Glomerular visceral epithelial cell (primary cell): ENCODE data around the gene KCNA3.

Source experiments
- DNase-seq: peaks from one replicate; pipeline ENCODE4 v3.0.0-alpha.2; 2016; ENCODE audit errors: extremely low spot score

KCNA3 gene

DNA sequence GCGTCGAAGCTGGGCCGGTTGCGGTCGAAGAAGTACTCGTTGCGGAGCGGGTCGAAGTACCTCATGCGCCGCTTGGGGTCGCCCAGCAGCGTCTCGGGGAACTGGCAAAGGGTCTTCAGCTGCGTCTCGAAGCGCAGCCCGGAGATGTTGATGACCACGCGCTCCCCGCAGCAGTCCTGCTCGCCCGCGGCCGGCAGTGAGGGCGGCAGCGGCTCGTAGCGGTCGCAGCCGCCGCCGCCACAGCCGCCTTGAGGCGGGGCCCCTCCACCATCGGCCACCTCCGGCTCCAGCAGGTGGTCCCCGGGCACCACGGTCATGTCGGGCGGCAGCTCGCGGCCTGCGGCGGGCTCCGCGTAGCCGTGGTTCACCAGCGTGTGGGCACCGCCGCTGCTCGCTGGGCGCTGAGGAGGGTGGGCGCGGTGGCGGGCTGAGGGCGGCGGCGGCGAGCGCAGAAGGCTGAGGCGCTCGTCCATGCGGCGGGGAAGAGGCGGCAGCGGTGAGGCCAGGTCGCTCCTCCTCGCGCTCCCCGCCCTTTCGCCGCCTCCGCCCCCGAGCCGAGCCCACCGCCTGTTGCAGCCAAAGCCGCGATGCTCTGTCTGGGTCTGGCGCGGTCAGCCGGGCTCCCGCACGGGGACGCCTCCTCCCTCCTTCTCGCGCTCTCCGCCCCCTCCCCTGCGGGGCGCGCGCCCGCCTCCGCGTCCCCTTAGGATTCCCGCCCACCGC is at the start of gene KCNA3:
Gene KCNA3, minus strand, starts transcription at position 604 of the 723 bp plus-strand sequence. Its CDS starts 131 bp downstream, at position 473.
- DNase-seq: no peak

DNA sequence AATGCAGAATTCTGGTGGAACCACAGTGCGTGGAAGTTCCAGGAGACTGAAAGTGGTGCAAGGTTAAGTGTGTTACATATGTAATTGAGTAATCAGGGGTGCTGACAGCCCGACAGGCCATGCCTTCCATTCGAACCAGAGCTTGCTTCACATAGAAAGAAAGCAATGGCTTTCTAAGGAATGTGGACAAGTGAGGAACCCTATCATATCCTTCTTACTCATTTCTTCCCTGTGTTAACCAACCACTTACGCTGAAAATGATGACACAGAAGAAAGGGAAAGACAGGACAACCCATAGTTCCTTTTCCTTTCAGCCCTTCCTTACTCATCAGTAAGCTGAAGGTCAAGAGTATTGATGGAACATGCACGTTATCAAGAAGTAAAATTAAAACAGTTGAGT is 48.1 kb upstream of the KCNA3 start:
- no peak for DNase-seq

DNA sequence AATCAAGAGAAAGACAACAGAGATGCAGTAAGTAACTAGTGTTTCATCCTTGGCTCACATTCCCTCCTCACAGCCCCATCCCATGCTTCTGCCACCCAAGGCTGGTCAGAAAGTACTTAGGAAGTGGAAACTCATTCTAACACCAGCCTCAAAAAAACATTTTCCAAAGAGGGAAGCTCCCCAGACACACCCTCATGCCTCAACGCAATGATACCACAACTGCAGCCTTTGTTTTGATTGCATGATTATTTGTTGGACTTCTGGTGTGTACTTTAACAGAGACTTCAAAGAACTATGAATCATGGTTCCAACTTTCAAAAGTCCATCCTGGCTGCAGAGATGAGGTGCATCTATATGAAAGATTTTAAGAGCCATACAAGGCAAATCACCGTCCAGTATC is 45.2 kb upstream of the KCNA3 start:
- DNase-seq: no peak

DNA sequence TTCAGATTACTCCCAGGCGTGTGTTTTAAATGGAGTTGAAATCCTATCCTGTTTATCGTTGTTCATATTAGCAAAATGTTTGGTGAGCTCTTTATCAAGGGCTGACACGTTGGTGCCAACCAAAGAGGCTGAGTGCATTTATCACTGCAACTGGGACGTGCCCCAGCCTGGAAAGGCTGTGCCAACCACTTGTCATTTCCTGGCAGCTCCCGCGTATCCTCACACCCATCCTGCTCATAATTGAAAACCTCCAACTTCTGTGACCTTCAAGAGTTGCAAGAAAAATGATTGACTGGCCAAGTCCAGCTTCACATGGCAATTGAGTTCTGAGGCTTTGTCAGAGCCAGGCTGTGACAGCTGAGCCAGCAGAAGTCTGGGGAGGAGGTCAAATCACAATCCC is 43.7 kb upstream of the KCNA3 start:
- DNase-seq: no peak

DNA sequence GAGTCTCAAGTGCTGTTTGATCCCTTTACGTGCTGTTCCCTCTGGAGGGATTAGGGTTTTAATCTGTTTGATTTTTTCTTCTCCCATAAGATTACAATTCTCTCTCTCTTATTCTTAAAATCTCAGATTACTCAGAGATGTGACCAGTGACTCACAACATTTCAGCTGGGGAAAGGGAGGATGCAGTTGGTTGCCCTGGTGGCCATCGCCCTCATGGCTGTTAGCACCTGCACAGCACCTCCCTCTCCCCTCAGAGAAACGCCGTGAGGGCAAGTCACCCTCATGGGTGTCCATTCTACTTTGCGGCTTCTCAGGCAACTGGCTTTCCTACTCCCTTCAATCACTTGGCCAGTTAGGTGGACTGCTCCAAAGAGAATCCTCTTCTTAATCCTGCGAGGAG is 42.4 kb upstream of the KCNA3 start:
- DNase-seq: no peak

DNA sequence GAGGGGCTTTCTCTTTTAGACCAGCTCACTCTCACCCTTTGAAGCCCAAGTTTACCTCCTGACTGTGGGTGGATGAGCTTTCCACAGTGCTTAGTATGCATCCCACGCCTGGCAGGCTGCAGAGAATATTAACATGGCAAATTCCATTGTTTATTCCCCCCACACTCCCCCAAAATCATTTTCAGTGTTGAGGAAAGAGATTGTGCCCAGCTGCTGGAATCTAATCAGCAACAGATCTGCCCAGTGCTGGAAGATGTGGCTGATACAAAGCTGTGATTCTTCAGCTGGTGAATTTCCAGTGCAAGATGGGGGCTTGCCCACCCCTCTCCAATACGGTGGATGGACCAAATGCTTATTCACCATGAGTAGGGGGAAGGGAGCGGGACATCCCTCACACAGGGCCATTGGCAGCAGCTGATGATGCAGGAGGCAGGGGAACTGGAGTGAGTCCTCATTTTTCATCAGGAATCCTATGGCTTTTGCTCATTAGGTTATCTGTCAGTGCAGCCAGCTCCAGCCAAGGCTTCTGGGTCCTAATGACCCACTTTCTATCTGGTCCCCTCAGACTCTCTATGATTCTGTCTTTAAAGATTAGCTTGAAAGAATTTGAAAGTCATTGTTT is 39.7 kb upstream of the KCNA3 start:
- no peak for DNase-seq

DNA sequence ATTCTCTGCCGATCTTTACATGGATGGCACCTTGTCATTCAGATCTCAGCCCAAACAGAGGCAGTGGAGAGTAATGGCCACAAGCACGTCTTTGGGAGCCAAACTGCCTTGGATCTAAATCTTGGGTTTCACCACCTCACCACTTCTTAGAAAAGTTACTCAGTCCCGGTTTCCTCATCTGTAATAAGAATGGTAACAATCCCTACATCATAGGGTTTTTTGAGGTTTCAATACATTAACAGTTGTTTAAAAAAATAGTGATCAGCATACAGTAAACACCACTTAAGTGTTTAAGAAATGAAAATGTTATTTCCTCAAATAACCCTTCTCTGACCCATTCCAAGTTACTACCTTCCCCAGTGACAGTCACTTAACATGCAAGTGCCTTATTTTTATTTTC is 38.5 kb upstream of the KCNA3 start:
- no peak for DNase-seq

DNA sequence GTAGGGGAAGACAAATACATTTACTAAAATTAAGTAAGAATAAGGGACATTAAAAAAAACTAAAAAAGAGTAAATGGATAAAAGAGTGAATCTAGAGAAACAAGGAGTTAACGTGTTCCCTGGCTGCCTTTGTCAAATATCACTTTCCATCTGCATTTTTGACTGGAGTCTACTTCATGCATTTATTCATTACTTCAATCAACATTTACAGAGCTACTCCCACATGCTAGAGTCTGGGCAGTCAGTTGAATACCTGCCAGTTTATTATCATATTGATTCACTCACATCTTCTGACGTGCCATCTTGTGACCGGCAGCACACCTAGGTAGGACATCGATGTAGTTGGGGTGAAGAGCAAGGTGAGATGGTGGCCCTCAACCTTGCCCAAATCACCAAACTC is 35.6 kb upstream of the KCNA3 start:
- no peak for DNase-seq

DNA sequence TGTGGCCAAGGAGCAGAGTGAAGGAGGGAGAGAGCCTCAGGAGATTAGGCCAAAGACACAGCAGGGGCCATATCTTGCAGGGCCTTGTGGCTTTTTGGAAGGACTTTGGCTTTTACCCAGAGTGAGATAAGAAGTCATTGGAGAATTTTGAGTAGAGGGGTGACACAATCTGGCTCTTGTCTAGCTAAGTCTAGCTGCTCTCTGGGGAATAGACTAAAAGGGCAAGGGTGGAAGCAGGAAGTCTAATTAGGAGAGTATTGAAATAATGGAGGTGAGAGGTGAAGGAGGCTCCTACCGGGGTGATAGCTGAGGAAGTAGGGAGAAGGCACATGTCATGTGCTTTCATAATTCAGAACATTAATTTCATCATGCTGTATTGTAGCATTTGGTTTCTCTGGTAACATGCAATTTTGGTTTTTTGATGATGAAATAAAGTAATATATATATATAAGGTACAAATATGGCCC is 34.3 kb upstream of the KCNA3 start:
- DNase-seq: no peak

DNA sequence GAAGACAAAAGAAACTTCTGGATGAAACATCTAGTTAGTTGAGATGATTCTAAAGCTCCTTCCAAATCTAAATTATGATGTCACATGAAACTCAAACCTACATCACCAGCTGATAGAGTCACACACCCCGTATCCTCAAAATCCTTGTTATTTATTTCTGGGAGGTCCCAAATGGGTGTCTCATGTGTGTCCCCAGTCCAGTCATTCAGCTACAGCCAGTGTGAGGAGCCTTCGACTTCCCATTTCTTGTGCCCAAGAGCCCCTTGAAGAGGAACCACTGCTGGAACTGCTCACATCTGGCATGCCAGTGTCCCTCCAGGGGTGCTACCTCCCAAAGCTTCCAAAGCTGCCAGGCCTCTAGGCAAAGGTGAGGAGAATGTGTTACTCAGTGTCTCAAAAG is 32.5 kb upstream of the KCNA3 start:
- DNase-seq: no peak

DNA sequence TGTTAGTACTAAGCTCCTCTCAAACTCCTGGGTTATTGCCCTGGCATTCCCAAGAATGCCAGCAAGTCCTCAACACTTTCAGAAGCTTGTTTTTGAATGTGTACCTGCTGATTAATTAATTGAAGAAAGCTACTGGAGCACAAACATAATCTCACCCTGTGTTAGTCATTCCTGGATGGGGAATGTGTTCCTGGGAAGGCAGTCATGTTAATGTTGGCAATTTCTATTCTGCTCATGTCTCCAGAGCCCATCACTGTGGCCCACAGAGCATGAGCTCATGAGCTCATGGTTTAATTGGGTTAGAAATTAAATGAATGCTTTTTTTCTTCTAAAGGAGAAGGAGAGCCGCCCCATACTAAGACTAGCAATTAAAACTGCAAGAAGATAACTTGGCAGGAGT is 31.9 kb upstream of the KCNA3 start:
- DNase-seq: no peak

DNA sequence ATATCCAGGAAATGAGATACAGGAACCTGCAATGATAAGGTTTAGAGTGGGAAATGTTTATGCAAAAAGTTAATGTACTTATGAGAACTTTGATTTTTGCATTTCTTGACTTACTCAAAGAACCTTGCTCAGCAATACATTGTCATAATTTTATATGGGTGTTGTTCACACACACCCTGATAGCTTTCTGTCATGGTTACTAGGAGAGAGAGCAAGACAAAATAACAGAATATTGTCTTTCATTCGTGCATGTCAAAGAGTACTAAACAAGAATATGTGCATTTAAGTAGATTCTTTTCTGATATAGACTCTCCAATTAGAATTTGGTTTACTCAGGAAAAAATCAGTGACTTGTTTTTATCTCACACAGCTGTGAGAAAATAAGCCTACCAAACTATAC is 27.5 kb upstream of the KCNA3 start:
- DNase-seq: no peak

DNA sequence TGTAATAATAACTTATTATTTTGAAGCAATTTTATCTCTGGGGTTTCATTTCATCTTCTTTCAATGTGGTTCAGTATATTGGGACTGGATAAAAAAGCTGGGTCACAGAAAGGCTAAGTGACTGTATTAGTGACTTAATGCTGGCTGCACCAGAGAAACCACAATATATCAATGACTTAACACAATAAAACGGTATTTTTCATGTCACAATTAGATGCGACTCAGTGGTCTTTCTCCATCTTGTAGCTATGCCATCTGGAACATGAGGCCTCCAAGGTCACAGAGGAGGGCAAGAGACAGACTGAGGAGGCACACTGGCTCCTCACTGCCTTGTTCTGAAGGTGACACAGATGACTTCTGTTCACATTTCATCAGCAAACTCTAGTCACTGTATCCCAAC is 26.0 kb upstream of the KCNA3 start:
- no peak for DNase-seq

DNA sequence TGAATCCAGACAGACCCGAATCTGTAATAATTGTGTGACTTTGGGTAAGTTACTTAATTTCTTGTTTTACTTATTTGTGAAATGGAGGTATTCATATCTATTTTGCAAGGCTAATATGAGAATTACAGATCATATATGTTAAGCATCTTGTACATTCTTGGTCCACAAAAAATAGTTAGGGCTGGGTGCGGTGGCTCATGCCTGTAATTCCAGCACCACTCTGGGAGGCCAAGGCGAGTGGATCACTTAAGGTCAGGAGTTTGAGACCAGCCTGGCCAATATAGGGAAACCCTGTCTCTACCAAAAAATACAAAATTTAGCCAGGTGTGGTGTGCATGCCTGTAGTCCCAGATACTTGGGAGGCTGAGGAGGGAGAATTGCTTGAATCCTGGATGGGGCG is 22.9 kb upstream of the KCNA3 start:
- no peak for DNase-seq

DNA sequence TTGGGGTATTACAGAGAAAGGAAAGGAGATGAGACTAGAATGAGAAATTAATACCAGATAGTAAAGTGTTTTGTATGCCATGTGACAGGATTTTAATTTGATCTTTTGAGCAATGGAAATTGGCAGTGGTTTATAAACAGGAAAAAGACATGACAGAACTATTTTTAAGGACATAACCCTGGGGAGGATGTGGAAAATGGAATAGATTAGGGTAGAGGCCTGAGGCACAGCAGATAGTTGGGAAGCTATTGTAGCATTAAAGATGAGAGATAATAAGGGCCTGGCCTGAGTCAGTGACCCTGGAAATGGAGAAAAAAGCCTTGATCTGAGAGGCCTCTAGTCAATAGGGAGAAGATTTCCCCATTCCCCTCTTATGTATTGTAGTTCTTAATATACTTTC is 22.1 kb upstream of the KCNA3 start:
- DNase-seq: no peak

DNA sequence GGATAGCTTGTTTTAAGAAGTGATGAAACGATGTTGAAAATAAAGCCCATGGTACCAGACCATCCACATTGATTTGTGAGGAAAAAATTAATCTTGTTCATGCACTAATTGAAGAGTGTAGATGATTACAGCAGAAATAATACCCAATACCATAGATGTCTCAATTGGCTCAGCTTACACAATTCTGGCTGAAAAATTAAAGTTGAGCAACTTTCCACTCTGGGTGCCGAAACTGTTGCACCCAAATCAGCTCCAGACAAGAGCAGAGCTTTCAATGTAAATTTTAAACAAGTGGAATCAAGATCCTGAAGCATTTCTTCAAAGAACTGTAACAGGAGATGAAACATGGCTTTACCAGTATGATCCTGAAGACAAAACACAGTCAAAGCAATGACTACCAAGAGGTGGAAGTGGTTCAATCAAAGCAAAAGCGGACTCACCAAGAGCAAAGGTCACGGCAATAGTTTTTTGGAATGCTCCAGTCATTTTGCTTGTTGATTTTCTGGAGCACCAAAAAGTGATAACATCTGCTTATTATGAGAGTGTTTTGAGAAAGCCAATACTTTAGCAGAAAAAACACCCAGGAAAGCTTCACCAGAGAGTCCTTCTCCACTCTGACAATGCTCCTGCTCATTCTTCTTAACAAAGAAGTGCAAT is 16.1 kb upstream of the KCNA3 start:
- no peak for DNase-seq

DNA sequence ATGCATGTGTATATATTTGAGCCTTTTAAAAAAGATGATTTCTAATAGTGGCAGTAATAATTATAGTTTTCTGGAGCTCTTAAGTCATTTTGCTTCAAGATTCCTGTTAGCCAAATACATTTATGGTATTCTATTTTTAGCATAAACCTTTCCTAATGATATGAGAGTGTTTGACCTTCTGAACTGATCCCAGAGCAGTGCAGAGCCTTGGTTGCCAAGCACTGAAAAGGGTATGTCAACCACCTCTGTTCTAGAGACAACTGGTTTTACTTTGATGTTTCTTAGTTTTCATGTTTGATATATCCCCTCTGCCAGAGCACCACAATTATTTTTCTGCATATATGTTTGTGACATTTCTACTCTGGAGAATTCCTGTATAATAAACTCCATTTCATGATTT is 15.1 kb upstream of the KCNA3 start:
- DNase-seq: no peak

DNA sequence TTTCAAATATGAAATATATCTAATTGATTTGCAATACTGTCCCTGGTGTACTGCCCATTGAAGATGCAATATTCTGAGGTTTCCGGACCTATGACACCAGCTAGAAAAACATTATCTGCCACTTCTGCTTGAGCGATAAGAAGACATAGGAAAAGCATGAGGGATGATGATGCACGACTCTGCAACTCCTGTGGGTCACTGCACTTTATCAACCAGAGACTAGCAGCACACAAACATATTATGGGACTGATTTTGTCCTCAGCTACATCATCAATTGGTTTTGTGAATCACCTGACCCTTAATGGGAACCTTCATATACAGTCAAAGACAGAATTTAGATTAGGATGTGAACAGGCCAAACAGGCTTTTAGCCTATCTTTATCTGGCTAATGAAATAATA is 13.8 kb upstream of the KCNA3 start:
- no peak for DNase-seq

DNA sequence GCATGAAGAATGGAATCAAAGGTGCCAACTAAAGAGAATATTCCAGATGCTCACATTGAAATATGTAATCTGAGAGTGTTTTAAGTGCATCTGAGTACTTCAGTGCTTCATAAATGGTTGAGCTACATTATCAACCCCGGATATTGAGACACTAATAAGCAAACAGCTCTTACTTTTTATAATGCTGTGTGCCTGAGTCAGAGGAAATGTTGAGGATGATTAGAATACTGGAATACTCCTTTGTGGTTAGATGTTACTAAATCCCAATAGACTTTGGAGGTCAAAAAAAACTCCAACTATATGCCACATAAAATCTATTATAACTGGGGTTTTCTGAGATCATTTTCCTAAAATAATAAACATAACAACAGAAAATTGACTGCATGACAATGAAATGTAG is 12.5 kb upstream of the KCNA3 start:
- no peak for DNase-seq

DNA sequence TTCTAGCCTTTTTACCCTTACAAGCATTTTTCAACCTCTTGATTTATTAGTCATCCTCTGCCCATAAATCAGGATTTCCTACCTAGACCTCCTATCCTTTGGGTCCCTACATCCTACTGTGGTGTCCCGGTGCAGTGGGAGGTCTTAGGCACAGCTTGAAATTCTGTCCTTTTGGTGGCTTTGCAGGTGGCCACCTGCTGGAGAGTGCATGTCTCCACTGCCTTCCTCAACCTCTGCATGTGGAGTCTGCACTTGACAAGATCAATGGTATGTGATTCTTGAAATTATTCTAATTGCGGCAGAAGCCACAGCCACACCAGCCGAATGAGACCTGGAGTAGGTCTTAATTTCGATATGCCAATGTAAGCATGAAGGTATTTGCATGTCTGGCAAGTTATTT is 11.4 kb upstream of the KCNA3 start:
- DNase-seq: no peak

DNA sequence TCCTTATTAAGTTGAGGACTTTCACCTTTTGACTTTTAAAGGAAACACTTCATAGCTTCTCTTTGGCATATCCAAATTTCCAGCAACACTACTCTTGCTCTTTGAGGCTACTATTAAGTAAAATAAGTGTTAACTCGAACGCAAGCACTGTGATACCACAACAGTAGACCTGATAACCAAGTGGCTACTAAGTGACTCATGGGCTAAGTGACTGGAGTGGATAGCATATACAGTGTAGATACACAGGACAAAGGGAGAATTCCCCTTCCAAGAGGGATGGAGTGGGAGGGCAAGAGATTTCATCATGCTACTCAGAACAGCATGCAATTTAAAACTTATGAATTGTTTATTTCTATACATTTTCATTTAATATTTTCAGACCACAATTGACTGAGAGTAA is 9.8 kb upstream of the KCNA3 start:
- no peak for DNase-seq

DNA sequence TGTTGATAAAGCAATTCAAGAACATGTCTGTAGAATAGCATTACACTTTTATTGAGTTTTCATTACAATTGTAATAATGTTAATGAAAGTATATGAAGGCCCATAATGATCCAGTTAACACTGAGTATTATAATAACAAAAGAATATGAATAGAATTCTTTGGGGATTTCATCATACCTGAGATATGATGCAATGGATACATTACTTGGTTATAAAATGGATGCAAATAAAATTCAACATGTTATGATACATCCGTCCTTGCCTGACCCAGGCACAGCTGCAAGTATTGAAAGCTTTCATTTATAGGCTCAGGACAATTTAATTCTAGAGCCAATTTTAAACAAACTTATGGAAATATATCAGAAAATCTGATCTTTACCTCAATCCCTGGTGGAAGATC is 8.2 kb upstream of the KCNA3 start:
- no peak for DNase-seq

DNA sequence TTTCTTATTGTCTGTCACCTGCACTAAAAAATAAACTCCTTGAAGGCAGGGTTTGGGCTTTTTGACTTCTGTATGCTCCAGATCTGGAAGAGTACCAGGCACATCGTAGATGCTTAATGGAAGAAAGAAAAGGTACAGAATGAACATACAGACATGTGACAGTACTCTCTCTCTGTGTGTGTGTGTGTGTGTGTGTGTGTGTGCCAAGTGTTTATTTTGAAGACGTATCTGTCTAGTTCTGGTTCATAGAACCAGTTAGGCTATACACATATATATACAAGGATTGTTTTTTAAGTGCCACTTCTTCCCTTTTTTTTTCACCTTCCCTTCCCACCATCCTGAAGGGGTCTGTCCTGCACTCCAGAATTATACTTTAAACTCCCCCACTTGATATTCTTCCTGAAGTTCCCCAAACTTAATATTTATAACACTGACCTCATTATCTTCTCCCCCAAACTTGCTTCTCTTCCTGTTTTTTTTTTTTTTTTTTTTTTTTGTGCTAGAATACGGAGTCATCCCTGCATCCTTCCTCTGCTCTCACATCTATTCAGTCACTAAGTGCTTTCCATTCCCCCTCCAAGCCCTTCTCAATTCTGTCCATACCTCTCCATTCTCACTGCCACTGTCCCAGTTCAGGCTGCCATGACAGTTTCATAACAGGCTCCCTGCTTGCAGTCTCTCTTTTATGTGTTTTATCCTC is 5.4 kb upstream of the KCNA3 start:
- no peak for DNase-seq
